Skeletal muscle tissue (tissue), 4 donors: Measurements from ENCODE around the gene IFI30. TPM values are rescaled to one million over a fixed set of nuclear protein-coding genes. Genes with fewer than 3 reads are reported as not detected.

ENCODE experiments used
- H3K27ac ChIP-seq: one replicate; pipeline ENCODE4 v1.7.0; 2013; ENCODE audit warnings: mild to moderate bottlenecking, low read depth, low read length, inconsistent platforms
- H3K27me3 ChIP-seq, 3 donors: one replicate each; pipeline ENCODE4 v1.7.0; 2013; ENCODE audit warnings: low read length in 3 of 3; ENCODE audit not compliant: control insufficient read depth in 3 of 3, insufficient read depth in 3 of 3
- H3K36me3 ChIP-seq, 3 donors: one replicate each; pipeline ENCODE4 v1.7.0; 2013; ENCODE audit warnings: low read length in 3 of 3; ENCODE audit not compliant: control insufficient read depth in 3 of 3, insufficient read depth in 3 of 3
- H3K4me1 ChIP-seq, 3 donors: one replicate each; pipeline ENCODE4 v1.7.0; 2013; ENCODE audit warnings: low read length in 3 of 3, mild to moderate bottlenecking in 3 of 3; ENCODE audit not compliant: control insufficient read depth in 3 of 3, insufficient read depth in 3 of 3
- H3K4me3 ChIP-seq, 3 donors: one replicate each; pipeline ENCODE4 v1.7.0; 2013; ENCODE audit warnings: low read length in 3 of 3
- H3K9ac ChIP-seq, 3 donors: one replicate each; pipeline ENCODE4 v1.7.0; 2013; ENCODE audit warnings: low read length in 3 of 3, mild to moderate bottlenecking in 3 of 3, moderate library complexity in 2 of 3, low read depth in 1 of 3
- H3K9me3 ChIP-seq, 3 donors: one replicate each; pipeline ENCODE4 v1.7.0; 2013; ENCODE audit warnings: low read length in 3 of 3; ENCODE audit not compliant: control insufficient read depth in 3 of 3
- total RNA-seq: library from RNA; depleted of rRNA; stranded (reverse); fragments of >200 nt; gene quantifications from one replicate; pipeline ENCODE4 v1.2.3, GENCODE V29; 2014
- donor health status: Osteomylitis.

The IFI30 gene
- total RNA-seq, 1 donor from 2014 or later: 3.7 TPM

- H3K36me3 ChIP-seq: peaks cover 31 to 42% (median 39%) of the 10 kb centered on the region in 3 donors
- no peaks in the 10 kb centered on the region for H3K9me3 ChIP-seq
- H3K4me3 ChIP-seq: no peak overlapping the region
These were observed 5.5 kb upstream of the IFI30 start for GRCh38 chr19:18167975-18168645.

GRCh38 chr19:18168673-18169381 is 4.8 kb upstream of the IFI30 start:
- Histone ChIP-seq H3K27ac (no peak overlapping the region), H3K36me3 (peaks cover 26 to 37% (median 33%) of the 10 kb centered on the region in 3 donors)

More at GRCh38 chr19:18167975-18168645, 5.5 kb upstream of the IFI30 start:
- Histone ChIP-seq H3K27ac (no peak overlapping the region), H3K9ac (no peak overlapping the region), H3K4me1 (peaks cover 0 to 6% (median 3%) of the 10 kb centered on the region in 3 donors), H3K27me3 (no peaks in the 10 kb centered on the region)

GRCh38 chr19:18170714-18171255 is 2.8 kb upstream of the IFI30 start:
- Histone ChIP-seq H3K36me3 (peaks cover 21 to 29% (median 23%) of the 10 kb centered on the region in 3 donors), H3K27ac (peak overlapping the region; percentile 23), H3K4me3 (no peak overlapping the region), H3K9ac (no peak overlapping the region), H3K4me1 (peaks cover 11 to 26% (median 15%) of the 10 kb centered on the region in 3 donors), H3K27me3 (no peaks in the 10 kb centered on the region), H3K9me3 (no peaks in the 10 kb centered on the region)

More at GRCh38 chr19:18168673-18169381, 4.8 kb upstream of the IFI30 start:
- no peak overlapping the region for H3K9ac ChIP-seq
- H3K4me1 ChIP-seq: peaks cover 2 to 13% (median 8%) of the 10 kb centered on the region in 3 donors
- no peaks in the 10 kb centered on the region for H3K27me3 ChIP-seq
- no peaks in the 10 kb centered on the region for H3K9me3 ChIP-seq
- H3K4me3 ChIP-seq: no peak overlapping the region

- Histone ChIP-seq H3K27me3 (peaks cover 0 to 3% (median 0%) of the 10 kb centered on the region in 3 donors), H3K9ac (no peak overlapping the region), H3K36me3 (peaks cover 13 to 22% (median 14%) of the 10 kb centered on the region in 3 donors), H3K27ac (no peak overlapping the region), H3K4me1 (peaks cover 11 to 26% (median 15%) of the 10 kb centered on the region in 3 donors), H3K4me3 (no peak overlapping the region), H3K9me3 (no peaks in the 10 kb centered on the region)
These were observed 1.8 kb upstream of the IFI30 start for GRCh38 chr19:18171605-18172327.

- Histone ChIP-seq H3K36me3 (peaks cover 5 to 15% (median 8%) of the 10 kb centered on the region in 3 donors), H3K27me3 (peaks cover 0 to 4% (median 0%) of the 10 kb centered on the region in 3 donors), H3K27ac (no peak overlapping the region), H3K4me1 (peaks cover 11 to 26% (median 15%) of the 10 kb centered on the region in 3 donors), H3K4me3 (no peak overlapping the region), H3K9me3 (no peaks in the 10 kb centered on the region), H3K9ac (peak overlapping the region in 1 of 3 donors; percentile 16)
These were observed 1.1 kb upstream of the IFI30 start for GRCh38 chr19:18172331-18173053.

GRCh38 chr19:18173054-18173571 is 500 bp upstream of the IFI30 start:
- H3K9ac ChIP-seq: peak overlapping the region; percentile 70 to 79 (median 79)
- peaks cover 0 to 4% (median 0%) of the 10 kb centered on the region in 3 donors for H3K27me3 ChIP-seq
- H3K4me1 ChIP-seq: peaks cover 11 to 26% (median 15%) of the 10 kb centered on the region in 3 donors
- peak overlapping the region; percentile 54 for H3K27ac ChIP-seq
- peak overlapping the region; percentile 77 to 84 (median 78) for H3K4me3 ChIP-seq
- no peaks in the 10 kb centered on the region for H3K9me3 ChIP-seq
- H3K36me3 ChIP-seq: peaks cover 5 to 11% (median 5%) of the 10 kb centered on the region in 3 donors

GRCh38 chr19:18174983-18175382 is 1.4 kb downstream of the IFI30 start:
- peaks cover 0 to 4% (median 0%) of the 10 kb centered on the region in 3 donors for H3K27me3 ChIP-seq
- H3K27ac ChIP-seq: no peak overlapping the region
- H3K4me1 ChIP-seq: peaks cover 11 to 26% (median 15%) of the 10 kb centered on the region in 3 donors
- no peaks in the 10 kb centered on the region for H3K9me3 ChIP-seq
- H3K9ac ChIP-seq: no peak overlapping the region
- H3K36me3 ChIP-seq: no peaks in the 10 kb centered on the region
- H3K4me3 ChIP-seq: peak overlapping the region in 1 of 3 donors; percentile 2

GRCh38 chr19:18176367-18177310 is 3.0 kb downstream of the IFI30 start:
- Histone ChIP-seq H3K27me3 (peaks cover 0 to 4% (median 0%) of the 10 kb centered on the region in 3 donors), H3K9me3 (no peaks in the 10 kb centered on the region), H3K4me1 (peaks cover 11 to 25% (median 12%) of the 10 kb centered on the region in 3 donors), H3K27ac (no peak overlapping the region), H3K4me3 (no peak overlapping the region), H3K9ac (no peak overlapping the region), H3K36me3 (no peaks in the 10 kb centered on the region)
